ENCODE data around the gene RBMS2.

RBMS2 gene

DNA sequence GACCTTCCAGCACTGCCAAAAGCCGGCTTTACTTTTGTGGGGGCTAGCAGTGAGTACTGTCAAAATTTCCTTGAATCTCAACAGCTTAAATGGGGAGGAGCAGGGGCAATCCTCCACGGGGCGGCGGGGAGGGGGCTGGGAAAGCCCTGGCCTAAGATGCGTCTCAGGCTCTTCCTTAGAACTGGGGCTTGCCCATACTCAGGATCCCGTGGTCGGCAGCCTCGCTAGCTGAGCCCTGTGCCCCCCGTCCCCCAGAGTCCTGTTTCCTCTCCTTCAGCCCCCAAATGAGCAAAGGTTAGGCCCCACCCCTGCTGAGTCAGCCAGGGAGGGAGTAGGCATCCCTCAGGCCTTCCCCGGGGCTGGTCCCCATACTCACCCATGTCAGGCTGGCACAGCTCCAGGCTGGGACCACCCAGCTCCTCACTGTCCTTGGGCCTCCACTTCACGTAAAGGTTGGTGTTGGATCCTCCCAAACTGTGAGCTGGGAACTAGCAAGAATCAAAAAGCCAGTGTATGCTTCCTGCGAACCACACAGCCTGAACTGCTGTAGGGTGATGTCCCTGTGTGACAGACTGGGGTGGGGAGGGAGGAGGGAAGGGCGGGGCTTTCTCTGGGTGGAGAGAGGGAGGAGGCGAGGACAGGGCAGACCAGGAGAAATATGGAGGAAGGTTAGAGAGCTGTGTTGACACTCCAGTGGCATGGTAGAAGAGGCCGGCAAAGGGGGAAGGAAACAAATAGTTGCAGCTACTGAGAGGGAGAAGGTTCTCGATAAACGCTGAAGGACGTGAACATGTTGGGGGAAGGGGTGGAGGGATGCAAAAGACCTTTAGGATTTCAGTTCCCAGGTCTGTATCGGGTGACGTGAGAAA is 114.4 kb downstream of the RBMS2 start:
- peak; percentile 85 for ATAC-seq
- TF ChIP-seq TOX (CRISPR knock-in tag; IDR thresholded peaks at IDR 0.05; ENCODE audit: borderline replicate concordance) (no peak), ZC3H10 (CRISPR knock-in tag; IDR thresholded peaks at IDR 0.05) (no peak), BACH2 (CRISPR knock-in tag; IDR thresholded peaks at IDR 0.05; ENCODE audit: borderline replicate concordance) (no peak), CSDC2 (CRISPR knock-in tag; IDR thresholded peaks at IDR 0.05) (no peak), SNAI2 (CRISPR knock-in tag; IDR thresholded peaks at IDR 0.05) (no peak), ZNF70 (CRISPR knock-in tag; IDR thresholded peaks at IDR 0.05) (no peak)
- TF ChIP-seq, protein P1, sequence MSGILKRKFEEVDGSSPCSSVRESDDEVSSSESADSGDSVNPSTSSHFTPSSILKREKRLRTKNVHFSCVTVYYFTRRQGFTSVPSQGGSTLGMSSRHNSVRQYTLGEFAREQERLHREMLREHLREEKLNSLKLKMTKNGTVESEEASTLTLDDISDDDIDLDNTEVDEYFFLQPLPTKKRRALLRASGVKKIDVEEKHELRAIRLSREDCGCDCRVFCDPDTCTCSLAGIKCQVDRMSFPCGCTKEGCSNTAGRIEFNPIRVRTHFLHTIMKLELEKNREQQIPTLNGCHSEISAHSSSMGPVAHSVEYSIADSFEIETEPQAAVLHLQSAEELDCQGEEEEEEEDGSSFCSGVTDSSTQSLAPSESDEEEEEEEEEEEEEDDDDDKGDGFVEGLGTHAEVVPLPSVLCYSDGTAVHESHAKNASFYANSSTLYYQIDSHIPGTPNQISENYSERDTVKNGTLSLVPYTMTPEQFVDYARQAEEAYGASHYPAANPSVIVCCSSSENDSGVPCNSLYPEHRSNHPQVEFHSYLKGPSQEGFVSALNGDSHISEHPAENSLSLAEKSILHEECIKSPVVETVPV (CRISPR knock-in tag; IDR thresholded peaks at IDR 0.05), result no peak
- TF ChIP-seq, protein P2, sequence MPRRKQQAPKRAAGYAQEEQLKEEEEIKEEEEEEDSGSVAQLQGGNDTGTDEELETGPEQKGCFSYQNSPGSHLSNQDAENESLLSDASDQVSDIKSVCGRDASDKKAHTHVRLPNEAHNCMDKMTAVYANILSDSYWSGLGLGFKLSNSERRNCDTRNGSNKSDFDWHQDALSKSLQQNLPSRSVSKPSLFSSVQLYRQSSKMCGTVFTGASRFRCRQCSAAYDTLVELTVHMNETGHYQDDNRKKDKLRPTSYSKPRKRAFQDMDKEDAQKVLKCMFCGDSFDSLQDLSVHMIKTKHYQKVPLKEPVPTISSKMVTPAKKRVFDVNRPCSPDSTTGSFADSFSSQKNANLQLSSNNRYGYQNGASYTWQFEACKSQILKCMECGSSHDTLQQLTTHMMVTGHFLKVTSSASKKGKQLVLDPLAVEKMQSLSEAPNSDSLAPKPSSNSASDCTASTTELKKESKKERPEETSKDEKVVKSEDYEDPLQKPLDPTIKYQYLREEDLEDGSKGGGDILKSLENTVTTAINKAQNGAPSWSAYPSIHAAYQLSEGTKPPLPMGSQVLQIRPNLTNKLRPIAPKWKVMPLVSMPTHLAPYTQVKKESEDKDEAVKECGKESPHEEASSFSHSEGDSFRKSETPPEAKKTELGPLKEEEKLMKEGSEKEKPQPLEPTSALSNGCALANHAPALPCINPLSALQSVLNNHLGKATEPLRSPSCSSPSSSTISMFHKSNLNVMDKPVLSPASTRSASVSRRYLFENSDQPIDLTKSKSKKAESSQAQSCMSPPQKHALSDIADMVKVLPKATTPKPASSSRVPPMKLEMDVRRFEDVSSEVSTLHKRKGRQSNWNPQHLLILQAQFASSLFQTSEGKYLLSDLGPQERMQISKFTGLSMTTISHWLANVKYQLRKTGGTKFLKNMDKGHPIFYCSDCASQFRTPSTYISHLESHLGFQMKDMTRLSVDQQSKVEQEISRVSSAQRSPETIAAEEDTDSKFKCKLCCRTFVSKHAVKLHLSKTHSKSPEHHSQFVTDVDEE (CRISPR knock-in tag; IDR thresholded peaks at IDR 0.05), result no peak
- TF ChIP-seq, protein P3, sequence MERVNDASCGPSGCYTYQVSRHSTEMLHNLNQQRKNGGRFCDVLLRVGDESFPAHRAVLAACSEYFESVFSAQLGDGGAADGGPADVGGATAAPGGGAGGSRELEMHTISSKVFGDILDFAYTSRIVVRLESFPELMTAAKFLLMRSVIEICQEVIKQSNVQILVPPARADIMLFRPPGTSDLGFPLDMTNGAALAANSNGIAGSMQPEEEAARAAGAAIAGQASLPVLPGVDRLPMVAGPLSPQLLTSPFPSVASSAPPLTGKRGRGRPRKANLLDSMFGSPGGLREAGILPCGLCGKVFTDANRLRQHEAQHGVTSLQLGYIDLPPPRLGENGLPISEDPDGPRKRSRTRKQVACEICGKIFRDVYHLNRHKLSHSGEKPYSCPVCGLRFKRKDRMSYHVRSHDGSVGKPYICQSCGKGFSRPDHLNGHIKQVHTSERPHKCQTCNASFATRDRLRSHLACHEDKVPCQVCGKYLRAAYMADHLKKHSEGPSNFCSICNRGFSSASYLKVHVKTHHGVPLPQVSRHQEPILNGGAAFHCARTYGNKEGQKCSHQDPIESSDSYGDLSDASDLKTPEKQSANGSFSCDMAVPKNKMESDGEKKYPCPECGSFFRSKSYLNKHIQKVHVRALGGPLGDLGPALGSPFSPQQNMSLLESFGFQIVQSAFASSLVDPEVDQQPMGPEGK (CRISPR knock-in tag; IDR thresholded peaks at IDR 0.05; ENCODE audit: borderline replicate concordance), result no peak

DNA sequence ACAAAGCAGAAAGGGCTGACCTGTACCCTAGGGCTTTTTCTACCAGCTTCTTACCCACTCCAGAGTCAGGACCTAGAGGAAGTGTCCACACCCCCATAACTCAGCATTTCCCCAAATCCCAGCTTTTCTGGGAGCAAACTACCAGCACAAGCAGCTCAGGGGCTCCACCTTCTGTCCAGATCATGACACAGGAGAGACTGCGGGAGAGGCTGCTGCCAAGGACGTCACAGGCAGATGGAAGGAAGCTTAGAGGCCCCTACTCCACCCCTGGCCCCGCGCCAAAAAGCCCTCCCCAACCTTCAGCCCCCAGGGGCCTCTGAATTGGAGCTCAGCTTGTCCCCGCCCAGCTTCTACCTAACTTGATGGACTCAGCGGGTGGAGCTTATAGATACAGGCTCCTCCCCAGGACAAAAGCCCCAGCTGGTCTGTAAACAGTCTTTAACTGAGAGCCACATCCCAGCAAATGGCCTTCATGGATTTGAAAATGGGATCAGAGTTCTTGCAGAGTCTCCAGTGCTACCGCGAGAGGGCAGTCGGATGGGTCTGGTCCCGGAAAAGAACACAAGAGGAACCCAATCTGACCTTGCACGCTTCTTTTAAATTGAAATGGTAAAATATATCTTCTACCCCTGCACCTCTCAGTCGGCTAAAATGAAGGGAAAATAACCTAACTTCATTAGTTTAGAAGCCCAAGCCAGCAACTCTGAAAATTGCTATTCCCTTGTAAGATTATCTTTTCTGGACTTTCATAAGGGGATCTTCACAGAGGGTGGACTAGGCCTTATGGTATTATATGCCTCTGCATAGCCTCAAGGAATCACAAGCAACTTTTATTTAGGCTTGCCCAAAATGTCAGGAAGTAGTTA is 115.3 kb downstream of the RBMS2 start:
- no peak for TF ChIP-seq ZFP3 (CRISPR knock-in tag; IDR thresholded peaks at IDR 0.05)
- TF ChIP-seq, protein P3 (CRISPR knock-in tag; IDR thresholded peaks at IDR 0.05; ENCODE audit: borderline replicate concordance), result peak; percentile 99
- ATAC-seq, result peak; percentile 81

DNA sequence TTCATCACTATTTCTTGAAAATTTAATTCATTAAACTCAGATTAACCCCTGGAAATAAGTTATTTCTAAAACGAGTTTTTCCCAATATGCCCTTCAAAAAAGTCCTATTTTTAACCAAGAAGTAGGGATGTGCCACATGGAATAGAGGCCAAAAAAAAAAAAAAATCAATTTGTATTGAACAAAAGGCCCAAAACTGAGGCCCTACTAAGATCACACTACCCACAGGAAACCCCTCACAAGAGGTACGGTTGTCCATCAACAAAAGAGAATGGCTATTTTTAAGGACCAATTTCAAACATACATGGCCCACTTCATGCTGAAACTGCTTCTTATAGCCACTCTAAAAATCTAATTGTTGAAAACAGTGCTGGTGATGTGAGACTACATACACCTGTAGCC is 116.0 kb downstream of the RBMS2 start:
- no peak for TF ChIP-seq ZC3H10 (CRISPR knock-in tag; IDR thresholded peaks at IDR 0.05)
- no peak for TF ChIP-seq RARB (CRISPR knock-in tag; IDR thresholded peaks at IDR 0.05)
- no peak for TF ChIP-seq CSDC2 (CRISPR knock-in tag; IDR thresholded peaks at IDR 0.05)
- TF ChIP-seq, protein P1 (CRISPR knock-in tag; IDR thresholded peaks at IDR 0.05), result no peak
- TF ChIP-seq ISL1 (CRISPR knock-in tag; IDR thresholded peaks at IDR 0.05), result no peak
- no peak for ATAC-seq

DNA sequence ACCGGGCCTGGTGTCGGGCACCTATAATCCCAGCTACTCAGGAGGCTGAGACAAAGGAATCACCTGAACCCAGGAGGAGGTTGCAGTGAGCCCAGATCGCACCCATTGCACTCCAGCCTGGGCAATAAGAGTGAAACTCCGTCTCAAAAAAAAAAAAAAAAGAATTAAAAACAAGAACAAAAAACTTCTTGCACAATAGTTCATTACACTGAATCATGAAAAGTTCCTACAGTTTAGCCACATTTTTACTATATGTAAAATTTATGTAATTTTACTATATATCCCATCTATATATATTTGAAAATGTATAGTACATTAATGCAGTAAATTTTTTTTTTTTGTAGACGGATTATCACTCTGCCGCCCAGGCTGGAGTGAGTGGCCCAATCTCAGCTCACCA is 119.6 kb downstream of the RBMS2 start:
- ATAC-seq, result no peak
- TF ChIP-seq OSR1 (CRISPR knock-in tag; IDR thresholded peaks at IDR 0.05) (no peak), ZC3H10 (CRISPR knock-in tag; IDR thresholded peaks at IDR 0.05) (no peak), TOX (CRISPR knock-in tag; IDR thresholded peaks at IDR 0.05; ENCODE audit: borderline replicate concordance) (no peak), ARNTL (CRISPR knock-in tag; IDR thresholded peaks at IDR 0.05; ENCODE audit: borderline replicate concordance, low read depth) (no peak), ISL1 (CRISPR knock-in tag; IDR thresholded peaks at IDR 0.05) (no peak), SNAI2 (CRISPR knock-in tag; IDR thresholded peaks at IDR 0.05) (no peak), CSDC2 (CRISPR knock-in tag; IDR thresholded peaks at IDR 0.05) (no peak), TCF4 (CRISPR knock-in tag; IDR thresholded peaks at IDR 0.05; ENCODE audit: borderline replicate concordance) (no peak), PPARA (CRISPR knock-in tag; IDR thresholded peaks at IDR 0.05; ENCODE audit: borderline replicate concordance) (no peak), RARB (CRISPR knock-in tag; IDR thresholded peaks at IDR 0.05) (no peak)
- TF ChIP-seq, protein P2 (CRISPR knock-in tag; IDR thresholded peaks at IDR 0.05), result no peak
- TF ChIP-seq, protein P3 (CRISPR knock-in tag; IDR thresholded peaks at IDR 0.05; ENCODE audit: borderline replicate concordance), result no peak
